GM21447 (cell line): ENCODE measurements around the gene TNFRSF21.

Source experiments
- ATAC-seq: cut with Tn5 transposase; IDR thresholded peaks from one replicate; pipeline ENCODE4 v1.9.1; 2021; ENCODE audit not compliant: unreplicated experiment

Gene TNFRSF21

GRCh38 chr6:47254051-47254450 is 55.7 kb downstream of the TNFRSF21 start:
- ATAC-seq: no peak

DNA sequence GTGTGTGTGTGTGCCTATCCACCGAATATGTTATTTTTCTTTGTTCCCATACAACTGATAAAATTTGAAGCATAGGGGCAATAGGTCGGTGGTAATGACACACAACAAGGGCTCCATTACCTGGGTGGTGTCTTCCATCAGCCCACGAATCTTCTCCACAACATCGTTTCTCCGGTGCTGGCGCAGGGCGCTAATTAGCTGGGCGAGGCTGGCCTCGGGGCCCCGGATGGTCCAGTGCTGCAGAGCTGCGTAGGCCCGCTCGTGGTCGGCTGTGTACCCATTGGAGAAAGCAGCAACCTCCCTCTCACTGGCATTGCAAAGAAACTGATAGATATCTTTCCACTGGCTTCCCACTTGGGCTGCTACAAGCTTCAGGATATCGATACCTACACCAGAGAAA is 56.6 kb downstream of the TNFRSF21 start:
- ATAC-seq: no peak

DNA sequence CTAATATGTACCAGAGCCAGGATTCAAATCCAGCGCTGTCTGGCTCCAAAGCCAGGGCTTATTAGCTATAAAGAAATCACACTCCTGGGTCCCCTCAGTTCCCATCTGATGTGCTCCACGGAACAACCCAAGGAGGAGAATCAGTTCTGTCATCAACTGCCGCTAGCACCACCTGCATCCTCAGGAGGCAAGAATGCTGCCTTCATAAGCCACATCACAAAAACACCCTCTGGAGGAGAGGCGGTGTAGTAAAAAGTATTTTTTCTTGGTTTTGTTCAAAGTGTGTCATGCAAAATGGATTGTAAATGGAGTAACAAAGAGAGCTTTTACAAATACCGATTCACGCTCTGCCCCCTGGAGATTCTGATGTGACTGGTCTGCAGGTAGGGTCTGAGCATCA is 57.1 kb downstream of the TNFRSF21 start:
- ATAC-seq: no peak

GRCh38 chr6:47251396-47251795 is 58.3 kb downstream of the TNFRSF21 start:
- no peak for ATAC-seq

DNA sequence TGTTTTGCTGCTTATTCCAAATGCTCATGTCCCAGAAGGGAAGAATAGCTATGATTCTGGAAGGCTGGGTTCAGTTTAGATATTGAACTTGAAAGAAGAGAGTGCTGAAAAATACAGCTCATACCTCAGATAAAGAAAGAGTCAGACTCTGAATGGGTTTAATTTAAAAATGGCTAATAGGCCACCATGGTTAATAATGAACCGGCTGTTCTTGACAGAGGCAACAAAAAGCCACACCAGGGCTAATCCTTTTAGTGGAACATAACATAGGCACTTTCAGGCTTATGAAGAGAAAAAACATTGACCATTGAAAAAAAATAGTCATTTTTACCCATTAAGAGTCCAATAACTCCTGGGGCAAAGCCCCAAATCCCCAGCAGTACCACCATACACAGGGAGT is 59.4 kb downstream of the TNFRSF21 start:
- no peak for ATAC-seq

DNA sequence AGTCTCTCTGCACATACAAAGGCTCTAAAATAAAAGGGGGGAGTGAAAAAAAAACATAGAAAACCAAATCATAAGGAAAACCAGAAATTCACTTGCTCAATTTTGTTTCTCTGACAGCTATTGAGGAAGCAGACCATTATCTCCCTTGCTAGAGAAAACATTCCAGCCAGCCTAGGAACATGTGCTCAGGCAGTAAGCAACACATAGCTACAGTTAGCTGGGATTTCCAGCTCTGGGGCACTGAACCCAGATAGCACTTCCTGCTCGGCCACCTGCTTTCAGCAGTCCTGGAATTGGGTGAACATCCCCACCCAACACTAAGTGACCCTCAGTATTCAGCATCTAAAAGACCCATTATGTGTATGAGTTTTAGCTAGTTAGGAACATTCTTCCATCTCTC is 61.3 kb downstream of the TNFRSF21 start:
- no peak for ATAC-seq

- peak; percentile 64 for ATAC-seq
Observed at GRCh38 chr6:47247227-47247797, 62.4 kb downstream of the TNFRSF21 start.

DNA sequence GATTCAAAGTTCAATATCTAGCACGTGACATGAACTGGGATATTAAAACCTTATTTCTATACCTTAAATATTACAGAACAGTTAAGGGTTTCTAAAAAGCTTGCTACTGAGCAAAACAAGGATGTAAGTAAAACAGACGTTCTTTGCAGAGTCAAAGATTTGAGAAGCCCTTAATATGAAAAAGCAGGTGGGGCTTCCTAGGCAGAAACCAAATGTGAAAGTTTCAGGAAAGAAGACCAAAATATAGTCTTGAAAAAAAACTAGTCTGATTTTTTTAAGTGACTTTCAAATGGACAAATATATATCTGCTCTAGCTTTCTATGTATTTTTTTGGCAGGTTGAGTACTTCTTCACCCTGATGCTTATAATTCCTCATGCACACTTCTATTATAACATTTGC is 63.2 kb downstream of the TNFRSF21 start:
- ATAC-seq: no peak

DNA sequence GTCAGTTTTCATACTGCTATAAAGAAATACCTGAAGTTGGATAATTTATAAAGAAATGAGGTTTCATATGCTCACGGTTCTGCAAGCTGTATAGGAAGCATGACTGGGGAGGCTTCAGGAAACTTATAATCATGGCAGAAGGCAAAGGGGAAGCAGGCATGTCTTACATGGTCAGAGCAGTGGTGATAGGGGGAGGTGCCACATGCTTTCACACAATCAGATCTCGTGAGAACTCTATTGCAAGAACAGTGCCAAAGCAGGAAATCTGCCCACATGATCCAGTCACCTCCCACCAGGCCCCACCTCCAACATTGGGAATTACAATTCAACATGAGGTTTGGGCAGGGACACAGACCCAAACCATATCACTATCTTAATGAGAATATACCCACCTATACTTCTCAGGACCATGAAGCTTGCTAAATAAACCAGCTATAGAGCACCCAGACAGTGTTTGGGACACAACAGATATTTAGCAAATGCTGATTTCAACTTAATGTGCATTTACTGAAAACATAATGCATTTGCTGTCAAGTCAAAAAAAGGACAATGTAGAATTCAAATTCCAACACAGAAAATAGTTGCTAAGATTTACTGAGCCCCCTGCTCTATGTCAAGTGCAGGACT is 63.8 kb downstream of the TNFRSF21 start:
- no peak for ATAC-seq

DNA sequence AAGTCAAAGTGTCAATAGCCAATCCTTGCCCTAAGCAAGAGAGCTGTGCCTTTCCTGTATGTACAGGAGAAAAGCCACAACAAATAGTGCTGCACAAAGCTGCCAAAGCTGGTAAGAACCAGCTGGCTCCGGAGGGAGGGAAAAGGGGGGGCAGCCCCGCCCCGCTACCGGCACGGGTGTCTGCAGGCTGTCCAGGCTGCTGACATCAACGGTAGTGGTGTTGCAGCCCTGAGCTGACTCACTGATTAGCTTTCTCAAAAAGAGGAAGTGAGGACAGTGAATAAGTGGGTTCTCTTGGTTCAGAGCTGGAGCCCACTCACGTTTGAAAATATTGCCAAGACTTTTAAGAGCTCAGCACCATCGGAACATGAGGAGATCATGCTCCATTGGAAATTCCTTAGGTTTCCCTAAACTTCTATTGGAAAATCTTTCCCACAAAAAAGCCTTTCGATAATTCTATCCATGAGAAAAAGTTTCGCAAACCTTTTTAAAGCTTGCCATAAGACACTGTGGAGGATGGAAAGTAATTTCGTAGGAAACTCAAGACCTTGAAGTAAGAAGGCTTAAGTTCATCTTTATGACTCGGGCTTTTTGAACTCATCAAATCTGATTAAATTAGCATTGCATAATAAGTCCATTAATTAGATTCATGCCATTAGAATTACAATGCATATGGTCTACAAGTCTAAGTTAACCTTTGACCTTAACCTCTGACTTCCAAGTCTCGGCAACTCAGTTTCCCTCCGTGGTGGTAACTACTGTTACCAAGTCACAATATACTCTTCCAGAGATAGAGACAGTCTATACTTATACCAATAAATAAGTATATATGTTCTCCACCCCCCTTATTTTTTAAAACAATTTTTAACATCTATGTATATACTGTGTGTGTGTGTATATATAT is 67.0 kb downstream of the TNFRSF21 start:
- peak; percentile 92 for ATAC-seq

DNA sequence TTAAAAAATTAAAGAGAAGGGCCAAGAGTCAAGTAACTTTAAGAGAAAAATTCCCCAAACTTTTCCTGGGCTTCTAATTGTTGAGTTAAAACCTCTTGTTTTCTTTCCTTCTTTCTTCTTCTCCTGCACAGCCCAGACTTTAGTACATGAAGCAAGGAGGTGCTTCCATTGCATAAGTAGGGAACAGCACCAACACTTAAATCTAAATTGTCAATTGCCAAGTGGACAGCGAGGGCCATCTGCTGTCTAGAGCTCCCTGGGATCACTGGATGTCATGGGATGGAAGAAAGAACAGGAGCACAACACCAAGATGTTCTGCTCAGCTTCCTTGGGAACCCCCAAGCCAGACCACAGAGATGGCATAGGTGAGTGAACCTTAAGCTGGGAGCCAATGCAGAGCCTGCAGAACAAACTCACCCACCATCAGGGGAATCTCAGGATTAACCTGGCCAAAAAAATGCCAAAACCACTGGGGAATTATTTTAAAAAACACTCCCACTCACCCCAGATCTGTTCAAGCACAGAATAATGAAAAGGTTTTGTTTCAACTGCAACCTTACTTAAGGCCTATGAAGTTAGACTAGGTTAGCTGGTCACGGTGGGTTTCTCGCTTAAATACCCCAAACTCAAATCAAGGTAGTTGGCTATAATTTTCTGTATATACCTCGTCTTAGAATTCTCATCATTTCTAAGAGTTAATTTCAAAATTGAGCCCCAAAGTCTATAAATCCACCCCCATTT is 67.8 kb downstream of the TNFRSF21 start:
- ATAC-seq: no peak

DNA sequence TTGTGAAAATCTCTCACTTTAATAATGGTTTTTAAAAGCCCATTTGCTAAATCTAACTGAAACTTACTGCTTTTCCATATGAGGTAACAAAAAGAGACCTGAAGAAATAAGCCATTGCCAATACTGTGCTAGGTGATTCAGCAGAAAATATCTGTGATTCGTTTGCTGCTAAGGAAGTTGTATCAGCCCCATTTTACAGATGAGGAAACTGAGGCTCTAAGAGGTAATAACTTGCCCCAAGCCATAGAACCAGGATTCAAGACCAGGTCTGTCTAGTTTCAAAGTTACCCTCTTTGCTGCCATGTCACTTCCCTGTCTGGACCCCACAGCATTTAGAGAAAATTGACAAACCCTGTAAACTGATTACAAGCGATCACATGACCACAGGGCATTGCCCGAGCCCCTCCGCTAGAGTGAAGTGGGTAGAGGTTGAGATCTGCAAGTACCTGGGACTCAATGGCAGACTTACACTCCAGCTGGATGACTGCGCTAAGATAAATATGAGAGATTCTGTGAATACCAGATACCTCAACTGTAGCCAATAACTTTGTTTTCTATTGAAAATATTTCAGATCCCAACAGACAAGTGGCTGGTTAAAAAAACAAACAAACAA is 69.3 kb downstream of the TNFRSF21 start:
- no peak for ATAC-seq

DNA sequence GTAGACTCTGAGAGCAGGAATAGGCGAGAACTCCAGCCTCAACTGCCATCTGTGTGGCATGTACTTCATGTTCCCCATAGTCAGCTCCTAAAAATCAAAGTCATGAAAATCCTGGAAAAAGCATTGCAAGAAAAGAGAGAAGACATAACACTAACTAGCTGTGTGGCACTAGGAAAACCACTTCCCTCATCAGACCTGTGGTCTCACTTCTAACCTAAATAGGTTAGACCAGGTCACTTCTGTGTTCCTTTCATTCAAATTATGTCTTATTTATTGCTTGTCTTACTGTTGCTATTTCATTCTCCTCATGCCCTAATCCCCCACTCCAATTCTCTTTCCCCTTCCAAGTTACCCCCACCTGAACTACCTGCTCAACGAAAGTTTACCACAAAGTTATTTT is 70.2 kb downstream of the TNFRSF21 start:
- ATAC-seq: no peak

GRCh38 chr6:47238456-47238995 is 71.2 kb downstream of the TNFRSF21 start:
- no peak for ATAC-seq

DNA sequence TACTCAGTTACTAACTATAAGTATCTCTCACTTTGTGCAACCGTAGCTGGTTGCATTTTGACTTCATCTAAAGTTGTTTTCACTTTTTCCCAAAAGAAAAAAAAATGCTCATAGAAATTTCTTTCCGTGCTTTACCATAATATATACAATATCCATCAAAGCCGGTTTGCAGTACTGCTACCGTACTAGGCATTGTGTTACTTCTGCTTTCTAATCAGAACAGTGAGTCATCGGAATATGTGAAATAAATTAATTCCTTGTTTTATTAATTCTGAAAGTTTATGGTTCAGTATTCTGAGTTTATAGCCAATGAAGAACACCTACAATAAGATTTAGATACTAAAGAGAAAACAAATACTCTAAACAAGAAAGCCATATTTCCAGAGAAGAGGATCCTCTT is 72.5 kb downstream of the TNFRSF21 start:
- ATAC-seq: no peak

- no peak for ATAC-seq
Observed at GRCh38 chr6:47235964-47236760, 73.5 kb downstream of the TNFRSF21 start.

DNA sequence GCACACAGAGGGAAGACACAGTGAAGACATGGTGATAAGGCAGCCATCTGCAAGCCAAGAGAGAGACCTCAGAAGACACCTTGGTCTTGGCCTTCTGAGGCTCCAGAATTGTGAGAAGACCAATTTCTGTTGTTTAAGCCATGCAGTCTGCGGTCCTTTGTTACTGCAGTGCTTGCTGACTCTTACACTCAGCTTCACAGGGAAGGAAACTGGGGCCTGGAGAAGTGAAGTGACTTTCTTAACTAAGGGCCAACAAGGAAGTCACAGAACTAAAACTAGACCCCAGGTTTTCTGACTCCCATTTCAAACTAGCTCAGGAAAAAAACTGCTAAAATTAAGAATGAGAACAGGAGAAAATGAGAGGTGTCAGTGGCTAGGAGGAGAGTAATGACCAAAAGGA is 74.3 kb downstream of the TNFRSF21 start:
- no peak for ATAC-seq

DNA sequence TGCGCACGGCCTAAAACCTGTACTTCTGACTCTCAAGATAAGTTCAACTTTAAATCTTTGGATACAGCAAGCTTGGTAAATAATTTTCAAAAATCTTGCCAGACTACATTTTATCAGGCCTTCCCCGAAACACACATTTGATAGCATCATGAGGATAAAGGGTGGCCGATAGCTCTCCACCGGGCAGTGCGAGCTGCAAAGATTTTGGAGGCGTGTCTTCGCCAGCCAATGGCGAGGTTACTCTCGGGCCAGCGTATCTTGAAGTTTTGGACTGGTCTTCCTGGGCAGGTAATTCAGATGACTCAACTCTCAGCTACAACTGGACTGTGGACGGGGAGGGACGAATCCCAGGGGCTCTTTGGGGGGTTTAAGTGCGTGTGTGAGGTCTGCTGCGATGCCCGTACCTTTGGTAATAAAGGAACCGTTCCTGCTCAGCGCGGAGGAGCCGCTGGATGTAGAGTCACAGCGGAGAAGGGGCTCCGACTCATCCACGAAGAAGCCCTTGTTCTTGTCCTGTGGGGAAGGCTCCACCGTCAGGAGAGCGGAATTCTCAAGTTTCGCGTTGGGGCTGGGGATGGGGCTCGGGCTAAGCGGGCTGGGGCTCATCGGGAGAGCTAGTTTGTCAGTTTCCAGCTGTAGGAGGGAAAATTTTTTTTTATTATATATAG is 75.3 kb downstream of the TNFRSF21 start:
- ATAC-seq: no peak

DNA sequence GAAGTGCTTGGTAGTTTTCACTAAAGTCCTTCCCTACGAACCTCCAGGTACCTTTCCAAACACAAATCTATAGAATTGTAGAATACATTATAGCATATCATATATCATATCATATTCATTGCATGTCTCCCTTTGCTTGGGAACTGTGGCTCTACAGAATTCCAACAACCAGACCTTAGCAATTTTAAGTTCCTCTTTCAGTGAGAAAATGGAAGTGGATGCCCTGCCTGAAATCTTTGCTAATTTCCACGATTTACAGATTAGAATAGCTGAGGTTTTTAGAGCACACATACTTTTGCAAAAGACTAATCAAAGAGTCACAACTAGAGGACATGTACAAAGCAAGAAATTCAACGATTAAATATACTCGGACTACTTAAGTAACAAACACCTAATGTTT is 78.6 kb downstream of the TNFRSF21 start:
- no peak for ATAC-seq
